Astrocyte (in vitro differentiated cells and primary cell): Measurements from ENCODE around the gene CDK4. TPM values are rescaled to one million over a fixed set of nuclear protein-coding genes. Genes with fewer than 3 reads are reported as not detected.
A peak's percentile ranks its signal among the peaks of the same experiment; 100 is the strongest.

Experiments
- DNase-seq: peaks from one replicate; pipeline ENCODE4 v3.0.0-alpha.2; 2010; ENCODE audit warnings: low read depth
- FAIRE-seq: peaks from 2 replicates; lab custom pipeline; 2011; peaks lifted over from hg19 to GRCh38; lab: Jason Lieb, UNC
- H2AFZ ChIP-seq: 2 replicates; pipeline ENCODE4 v1.6.0; 2012; ENCODE audit warnings: low read depth, low read length, inconsistent platforms
- H3K27ac ChIP-seq: 2 replicates; pipeline ENCODE4 v1.5.1; 2011; ENCODE audit warnings: low read depth, low read length, inconsistent platforms
- H3K27me3 ChIP-seq: 2 replicates; pipeline ENCODE4 v1.6.0; 2011; ENCODE audit warnings: low read length, inconsistent platforms; ENCODE audit not compliant: insufficient read depth
- H3K36me3 ChIP-seq: 2 replicates; pipeline ENCODE4 v1.5.1; 2011; ENCODE audit warnings: low read length, inconsistent platforms; ENCODE audit not compliant: insufficient read depth
- H3K4me1 ChIP-seq: 2 replicates; pipeline ENCODE4 v1.5.1; 2011; ENCODE audit warnings: low read length, inconsistent platforms; ENCODE audit not compliant: insufficient read depth
- H3K4me2 ChIP-seq: 2 replicates; pipeline ENCODE4 v1.6.0; 2012; ENCODE audit warnings: low read length, inconsistent platforms
- H3K4me3 ChIP-seq: 2 replicates; pipeline ENCODE4 v1.5.1; 2011; ENCODE audit warnings: low read depth, mild to moderate bottlenecking, low read length, inconsistent platforms; ENCODE audit not compliant: insufficient read depth
- H3K79me2 ChIP-seq: 2 replicates; pipeline ENCODE4 v1.6.0; 2012; ENCODE audit warnings: mild to moderate bottlenecking, low read length, inconsistent platforms; ENCODE audit not compliant: insufficient read depth
- H3K9ac ChIP-seq: 2 replicates; pipeline ENCODE4 v1.6.0; 2012; ENCODE audit warnings: mild to moderate bottlenecking, low read length, inconsistent platforms
- H3K9me3 ChIP-seq: 2 replicates; pipeline ENCODE4 v1.5.1; 2012; ENCODE audit warnings: low read depth, mild to moderate bottlenecking, low read length, inconsistent platforms; ENCODE audit not compliant: insufficient read depth
- H4K20me1 ChIP-seq: 2 replicates; pipeline ENCODE4 v1.6.0; 2012; ENCODE audit warnings: low read length, inconsistent platforms; ENCODE audit not compliant: insufficient read depth
- H3K27ac Mint-ChIP-seq: one replicate; pipeline ENCODE4 v1.8.0; 2021; ENCODE audit warnings: mild to moderate bottlenecking, mixed read lengths; ENCODE audit not compliant: unreplicated experiment
- H3K27me3 Mint-ChIP-seq: one replicate; pipeline ENCODE4 v1.8.0; 2021; ENCODE audit warnings: low read depth, mixed read lengths; ENCODE audit not compliant: unreplicated experiment
- H3K36me3 Mint-ChIP-seq: one replicate; pipeline ENCODE4 v1.8.0; 2021; ENCODE audit warnings: low read depth, mixed read lengths; ENCODE audit not compliant: unreplicated experiment
- H3K4me1 Mint-ChIP-seq: one replicate; pipeline ENCODE4 v1.8.0; 2021; ENCODE audit warnings: low read depth, mixed read lengths; ENCODE audit not compliant: unreplicated experiment
- H3K4me3 Mint-ChIP-seq: one replicate; pipeline ENCODE4 v1.8.0; 2021; ENCODE audit warnings: mild to moderate bottlenecking, moderate library complexity, mixed read lengths; ENCODE audit not compliant: unreplicated experiment
- H3K9me3 Mint-ChIP-seq: one replicate; pipeline ENCODE4 v1.8.0; 2021; ENCODE audit warnings: mild to moderate bottlenecking, mixed read lengths; ENCODE audit not compliant: unreplicated experiment
- EZH2 ChIP-seq: IDR thresholded peaks from 2 replicates; pipeline ENCODE4 v1.6.1; 2012; ENCODE audit warnings: mild to moderate bottlenecking, low read length, inconsistent platforms; ENCODE audit not compliant: insufficient read depth
- total RNA-seq: library from RNA; stranded (reverse); gene quantifications from 2 replicates; pipeline ENCODE4 v1.2.1, GENCODE V29; 2021
- TF ChIP-seq, protein P1 (sequence below): IDR thresholded peaks from 2 replicates; pipeline ENCODE4 v1.5.1; 2011; ENCODE audit warnings: low read depth, mild to moderate bottlenecking, inconsistent platforms, low read length, moderate library complexity; ENCODE audit not compliant: insufficient read depth

CDK4 gene
- total RNA-seq, 1 donor from 2014 or later, result 133 TPM

DNA sequence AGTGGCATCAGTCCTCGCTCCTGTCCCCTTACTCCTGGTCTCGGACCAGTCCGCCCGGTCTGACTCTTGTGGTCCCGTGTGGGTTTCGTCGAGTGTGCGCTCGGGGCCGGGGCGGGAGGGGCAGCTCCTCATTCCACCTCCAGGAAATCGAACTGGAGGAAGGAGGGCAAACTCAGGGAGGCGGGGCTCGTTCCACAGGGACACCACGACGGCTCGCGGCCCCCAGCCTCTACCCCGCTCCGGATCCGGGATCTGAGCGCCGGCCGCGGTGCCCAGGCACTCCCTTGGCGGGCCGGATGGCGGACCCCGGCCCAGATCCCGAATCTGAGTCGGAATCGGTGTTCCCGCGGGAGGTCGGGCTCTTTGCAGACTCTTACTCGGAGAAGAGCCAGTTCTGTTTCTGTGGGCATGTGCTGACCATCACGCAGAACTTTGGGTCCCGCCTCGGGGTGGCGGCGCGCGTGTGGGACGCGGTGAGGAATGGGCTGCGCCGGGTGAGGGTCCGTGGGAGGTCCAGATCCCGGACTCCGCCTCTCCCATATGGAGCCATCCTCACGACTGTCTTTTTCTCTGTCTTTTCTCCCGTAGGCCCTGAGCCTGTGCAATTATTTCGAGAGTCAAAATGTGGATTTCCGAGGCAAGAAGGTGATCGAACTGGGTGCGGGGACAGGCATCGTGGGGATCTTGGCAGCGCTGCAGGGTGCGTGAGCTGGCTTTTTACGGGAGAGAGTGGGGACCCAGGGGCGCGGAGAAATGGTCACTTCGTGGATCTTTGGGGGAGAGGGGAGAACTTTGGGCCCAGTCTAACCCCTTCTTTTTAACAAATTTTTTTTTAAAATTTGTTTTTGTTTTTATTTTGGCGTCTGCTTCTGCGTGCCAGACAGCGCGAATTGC, 20.6 kb upstream of the CDK4 start, which contains the start of gene EEF1AKMT3:
Gene EEF1AKMT3 (plus strand): TSS at position 186 of the 894 bp plus-strand sequence. CDS start 111 bp downstream, at position 297.
- Mint-ChIP-seq H3K4me1 (peaks cover 6% of the 10 kb centered on the region), H3K36me3 (peaks cover 18% of the 10 kb centered on the region), H3K4me3 (peak within 1 kb of the TSS; percentile 86), H3K27me3 (peaks cover 2% of the 10 kb centered on the region), H3K9me3 (no peaks in the 10 kb centered on the region), H3K27ac (peak within 1 kb of the TSS; percentile 99)
- Histone ChIP-seq H3K36me3 (peaks cover 2% of the 10 kb centered on the region), H3K4me2 (peak within 1 kb of the TSS; percentile 95), H3K9me3 (no peaks in the 10 kb centered on the region), H3K27me3 (no peaks in the 10 kb centered on the region), H3K4me1 (peaks cover 9% of the 10 kb centered on the region), H4K20me1 (no peaks in the 10 kb centered on the region), H2AFZ (peak within 1 kb of the TSS; percentile 97), H3K4me3 (peak within 1 kb of the TSS; percentile 85), H3K9ac (peak within 1 kb of the TSS; percentile 97), H3K79me2 (peaks cover 16% of the 10 kb centered on the region), H3K27ac (peak within 1 kb of the TSS; percentile 96)
- TF ChIP-seq EZH2, result no peak
- TF ChIP-seq, protein P1, sequence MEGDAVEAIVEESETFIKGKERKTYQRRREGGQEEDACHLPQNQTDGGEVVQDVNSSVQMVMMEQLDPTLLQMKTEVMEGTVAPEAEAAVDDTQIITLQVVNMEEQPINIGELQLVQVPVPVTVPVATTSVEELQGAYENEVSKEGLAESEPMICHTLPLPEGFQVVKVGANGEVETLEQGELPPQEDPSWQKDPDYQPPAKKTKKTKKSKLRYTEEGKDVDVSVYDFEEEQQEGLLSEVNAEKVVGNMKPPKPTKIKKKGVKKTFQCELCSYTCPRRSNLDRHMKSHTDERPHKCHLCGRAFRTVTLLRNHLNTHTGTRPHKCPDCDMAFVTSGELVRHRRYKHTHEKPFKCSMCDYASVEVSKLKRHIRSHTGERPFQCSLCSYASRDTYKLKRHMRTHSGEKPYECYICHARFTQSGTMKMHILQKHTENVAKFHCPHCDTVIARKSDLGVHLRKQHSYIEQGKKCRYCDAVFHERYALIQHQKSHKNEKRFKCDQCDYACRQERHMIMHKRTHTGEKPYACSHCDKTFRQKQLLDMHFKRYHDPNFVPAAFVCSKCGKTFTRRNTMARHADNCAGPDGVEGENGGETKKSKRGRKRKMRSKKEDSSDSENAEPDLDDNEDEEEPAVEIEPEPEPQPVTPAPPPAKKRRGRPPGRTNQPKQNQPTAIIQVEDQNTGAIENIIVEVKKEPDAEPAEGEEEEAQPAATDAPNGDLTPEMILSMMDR, result no peak
- FAIRE-seq, result no peak
- no peak for DNase-seq

DNA sequence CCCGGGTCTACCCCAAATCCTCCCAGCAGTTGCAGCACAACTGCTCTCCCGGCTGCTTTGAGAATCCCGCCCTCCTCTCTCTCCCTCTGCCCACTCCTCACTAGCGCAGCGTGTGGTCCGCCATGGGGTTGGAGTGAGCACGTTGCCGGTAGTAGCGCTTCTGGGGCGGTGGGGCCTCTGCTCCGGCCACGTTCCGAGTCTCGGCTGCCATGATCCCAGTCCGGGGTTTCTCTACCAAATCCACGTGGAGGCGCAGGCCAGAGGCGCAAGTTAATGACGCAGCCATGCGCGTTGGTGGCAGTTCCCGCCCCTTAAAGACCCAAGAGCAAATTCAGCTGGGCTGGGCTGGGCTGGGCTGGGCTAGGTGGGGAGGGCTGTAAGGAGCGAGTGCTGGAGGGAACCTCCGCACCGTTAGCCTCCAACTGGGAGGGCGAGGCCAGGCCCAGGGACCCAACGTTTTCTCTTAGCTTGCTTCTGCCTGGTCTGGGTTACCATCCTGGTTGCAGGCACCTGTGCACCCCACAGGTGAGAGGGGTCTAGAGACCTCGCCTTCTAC, 19.8 kb upstream of the CDK4 start, which contains the start of gene METTL1:
Gene METTL1 (minus strand): TSS at position 233 of the 556 bp plus-strand sequence. CDS start 22 bp downstream, at position 211.
- DNase-seq (peak; percentile 94), FAIRE-seq (no peak)
- peaks cover 16% of the 10 kb centered on the region for H3K79me2 ChIP-seq
- H4K20me1 ChIP-seq, result no peaks in the 10 kb centered on the region
- H2AFZ ChIP-seq, result peak within 1 kb of the TSS; percentile 97
- peak within 1 kb of the TSS; percentile 97 for H3K9ac ChIP-seq
- peaks cover 2% of the 10 kb centered on the region for H3K36me3 ChIP-seq
- peaks cover 12% of the 10 kb centered on the region for H3K4me1 ChIP-seq
- Mint-ChIP-seq H3K27me3 (peaks cover 9% of the 10 kb centered on the region), H3K9me3 (no peaks in the 10 kb centered on the region), H3K4me3 (peak within 1 kb of the TSS; percentile 86), H3K4me1 (peaks cover 6% of the 10 kb centered on the region), H3K36me3 (peaks cover 18% of the 10 kb centered on the region), H3K27ac (peak within 1 kb of the TSS; percentile 99)
- peak within 1 kb of the TSS; percentile 96 for H3K27ac ChIP-seq
- H3K4me3 ChIP-seq, result peak within 1 kb of the TSS; percentile 85
- H3K27me3 ChIP-seq, result peaks cover under 1% of the 10 kb centered on the region
- H3K4me2 ChIP-seq, result peak within 1 kb of the TSS; percentile 95
- H3K9me3 ChIP-seq, result no peaks in the 10 kb centered on the region
- no peak for TF ChIP-seq EZH2
- TF ChIP-seq, protein P1, result no peak
